Measurements from ENCODE around the gene SMAD3. TPM values are rescaled to one million over a fixed set of nuclear protein-coding genes. Genes with fewer than 3 reads are reported as not detected.
"Not testable (repeated sequence)": the region's sequence is repeated elsewhere in the genome, so short reads cannot be mapped to it uniquely, and the experiment has no call there.

The SMAD3 gene
- total RNA-seq, 3 donors from 2014 or later = 23.2 to 25.7 (median 24.4) TPM

DNA sequence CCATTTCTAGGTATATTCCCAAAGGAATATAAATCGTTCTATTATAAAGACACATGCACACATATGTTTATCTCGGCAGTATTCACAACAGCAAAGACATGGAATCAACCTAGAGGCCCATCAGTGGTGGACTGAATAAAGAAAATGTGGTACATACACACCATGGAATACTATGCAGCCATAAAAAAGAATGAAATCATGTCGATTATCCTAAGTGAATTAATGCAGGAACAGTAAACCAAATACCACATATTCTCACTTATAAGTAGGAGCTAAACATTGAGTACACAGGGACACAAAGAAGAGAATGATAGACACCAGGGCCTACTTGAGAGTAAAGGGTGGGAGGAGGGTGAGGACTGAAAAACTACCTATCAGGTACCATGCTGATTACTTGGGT lies 37.0 kb upstream of the SMAD3 start:
- not testable (repeated sequence) for H3K9me3 Mint-ChIP-seq; H3K27me3 Mint-ChIP-seq (ENCODE audit: low read depth); H3K4me3 Mint-ChIP-seq; H3K36me3 Mint-ChIP-seq (ENCODE audit: insufficient read depth); DNase-seq; ATAC-seq
- peaks cover 26% of the 10 kb centered on the region for H3K4me1 Mint-ChIP-seq (ENCODE audit: low read depth)

DNA sequence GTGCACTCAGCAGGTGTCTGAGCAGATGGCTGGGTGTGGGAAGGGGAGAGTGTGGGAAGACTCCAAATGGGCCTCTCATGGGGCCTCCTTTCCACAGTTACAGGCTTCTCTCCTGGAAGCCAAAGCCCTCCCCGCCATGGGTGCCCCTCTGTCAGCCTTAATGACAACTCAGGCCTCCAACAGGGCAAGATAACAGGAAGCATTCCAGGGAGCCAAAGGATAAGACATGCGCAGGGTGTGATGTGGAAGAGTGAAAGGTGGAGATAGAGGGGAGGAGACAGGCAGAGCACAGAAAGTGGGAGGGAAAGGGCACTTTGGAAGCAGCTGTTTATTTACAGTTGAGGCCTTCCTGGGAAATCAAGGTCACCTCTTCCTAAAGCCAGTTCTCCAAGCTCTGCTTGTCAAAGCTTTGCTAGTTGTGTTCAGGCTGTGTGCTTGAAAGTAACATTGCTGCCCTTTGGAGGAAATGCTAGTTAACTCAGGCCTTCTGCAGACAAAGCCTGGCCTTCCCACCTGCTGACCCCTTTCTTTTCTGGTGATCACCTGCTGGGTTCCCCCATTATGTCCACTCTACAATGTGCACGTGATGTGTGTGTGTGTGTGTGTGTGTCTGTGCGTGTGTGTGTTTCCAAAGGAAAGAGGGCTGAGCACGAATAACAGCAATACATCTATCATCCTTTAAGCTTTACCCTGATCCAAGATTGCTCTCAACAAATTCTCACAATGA lies 35.2 kb upstream of the SMAD3 start:
- DNase-seq (no peak), ATAC-seq (no peak)
- Mint-ChIP-seq H3K4me1 (ENCODE audit: low read depth) (peaks cover 22% of the 10 kb centered on the region), H3K27me3 (ENCODE audit: low read depth) (no peaks in the 10 kb centered on the region), H3K9me3 (no peaks in the 10 kb centered on the region), H3K4me3 (no peak overlapping the region), H3K36me3 (ENCODE audit: insufficient read depth) (no peaks in the 10 kb centered on the region)

DNA sequence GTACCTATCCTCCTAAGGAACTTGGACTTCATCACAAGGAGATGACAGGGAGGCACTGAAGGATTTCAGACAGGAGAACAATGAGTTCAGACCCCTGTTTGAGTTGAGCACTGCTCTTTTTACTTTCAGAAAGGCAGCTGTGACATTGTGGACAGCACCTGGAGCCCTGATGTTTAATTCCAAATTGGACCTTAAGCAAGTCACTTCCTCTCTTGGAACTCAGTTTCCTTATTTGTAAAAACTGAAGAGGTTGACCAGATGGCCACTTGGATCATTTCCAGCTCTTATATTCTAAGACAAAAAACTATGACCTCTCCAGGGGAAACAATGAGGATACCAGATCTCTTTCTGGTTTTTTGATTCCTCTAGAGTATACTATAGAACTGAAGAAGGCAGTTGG lies 34.1 kb upstream of the SMAD3 start:
- Mint-ChIP-seq H3K4me3 (no peak overlapping the region), H3K4me1 (ENCODE audit: low read depth) (peaks cover 19% of the 10 kb centered on the region), H3K27me3 (ENCODE audit: low read depth) (no peaks in the 10 kb centered on the region), H3K36me3 (ENCODE audit: insufficient read depth) (no peaks in the 10 kb centered on the region), H3K9me3 (no peaks in the 10 kb centered on the region)
- ATAC-seq = no peak
- no peak for DNase-seq

DNA sequence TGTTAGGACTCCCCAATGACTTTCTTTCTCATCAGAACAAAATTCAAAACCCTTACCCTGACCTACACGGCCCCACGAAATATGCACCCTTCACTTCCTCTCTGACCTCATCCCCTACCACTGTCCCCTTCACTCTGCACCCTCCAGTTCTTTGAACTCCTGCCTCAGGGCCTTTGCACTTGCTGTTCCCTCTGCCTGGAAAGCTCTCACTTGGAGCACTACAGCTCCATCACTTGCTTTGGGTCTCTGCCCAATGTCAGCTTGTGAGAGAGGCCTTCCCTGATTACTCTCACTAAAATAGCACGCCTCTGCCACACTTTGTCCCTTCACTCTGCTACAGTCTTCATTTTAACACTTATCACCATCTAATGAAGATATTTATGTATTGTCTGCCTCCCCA lies 32.8 kb upstream of the SMAD3 start:
- Mint-ChIP-seq H3K27me3 (ENCODE audit: low read depth) (no peaks in the 10 kb centered on the region), H3K4me3 (no peak overlapping the region), H3K4me1 (ENCODE audit: low read depth) (peaks cover 25% of the 10 kb centered on the region), H3K9me3 (no peaks in the 10 kb centered on the region), H3K36me3 (ENCODE audit: insufficient read depth) (no peaks in the 10 kb centered on the region)
- DNase-seq (no peak), ATAC-seq (no peak)

DNA sequence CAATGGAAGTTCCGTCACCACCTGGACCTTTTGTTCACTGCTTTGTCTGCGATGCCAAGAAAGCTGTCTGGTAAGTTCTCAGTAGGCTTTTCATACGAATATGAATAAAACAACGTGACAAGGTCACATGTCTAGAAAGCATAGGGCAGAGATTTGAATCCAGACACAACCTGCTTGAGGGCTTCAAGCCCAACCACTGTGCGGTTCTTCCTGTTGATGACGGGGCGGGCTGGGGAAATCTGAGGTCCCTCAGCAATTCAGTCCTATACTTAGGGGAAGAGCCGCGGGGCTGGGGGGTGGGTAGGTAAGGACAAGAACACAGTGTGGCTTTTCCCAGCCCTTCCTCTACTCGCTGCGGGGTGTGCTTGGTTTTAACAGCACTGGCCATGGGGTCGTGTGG lies 32.4 kb upstream of the SMAD3 start:
- no peak overlapping the region for H3K4me3 Mint-ChIP-seq
- peak; percentile 68 to 74 for ATAC-seq

DNA sequence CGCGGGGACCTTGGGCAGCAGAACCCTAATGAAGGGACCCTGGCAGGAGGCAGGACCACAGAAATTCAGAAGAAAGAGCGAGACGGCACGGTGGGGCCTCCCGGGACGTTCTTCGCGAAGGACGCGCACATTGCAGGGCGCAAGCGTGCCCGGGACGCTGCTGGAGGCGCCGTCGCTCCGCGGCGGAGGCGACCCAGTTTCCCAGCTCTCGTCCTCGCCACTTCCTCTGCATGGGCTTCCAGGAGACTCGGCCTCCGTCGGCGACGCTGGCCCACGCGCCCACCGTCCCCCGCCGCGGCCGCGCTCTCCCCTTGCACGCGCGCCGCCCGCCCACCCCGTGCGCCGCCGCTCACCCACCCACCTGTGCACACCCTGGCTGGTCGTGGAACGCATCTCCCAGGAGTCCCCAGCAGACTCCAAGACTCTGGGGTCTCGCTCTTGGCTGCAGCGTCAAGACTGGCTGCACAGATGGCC lies 31.8 kb upstream of the SMAD3 start:
- peaks cover 27% of the 10 kb centered on the region for H3K4me1 Mint-ChIP-seq (ENCODE audit: low read depth)
- H3K9me3 Mint-ChIP-seq = no peaks in the 10 kb centered on the region
- peak; percentile 24 for DNase-seq
- no peaks in the 10 kb centered on the region for H3K27me3 Mint-ChIP-seq (ENCODE audit: low read depth)
- no peaks in the 10 kb centered on the region for H3K36me3 Mint-ChIP-seq (ENCODE audit: insufficient read depth)
- peak; percentile 61 to 66 for ATAC-seq
- no peak overlapping the region for H3K4me3 Mint-ChIP-seq

More for the DNA sequence above, 32.4 kb upstream of the SMAD3 start:
- no peaks in the 10 kb centered on the region for H3K9me3 Mint-ChIP-seq
- H3K36me3 Mint-ChIP-seq (ENCODE audit: insufficient read depth) = no peaks in the 10 kb centered on the region
- no peaks in the 10 kb centered on the region for H3K27me3 Mint-ChIP-seq (ENCODE audit: low read depth)
- peaks cover 25% of the 10 kb centered on the region for H3K4me1 Mint-ChIP-seq (ENCODE audit: low read depth)
- DNase-seq = peak; percentile 25

DNA sequence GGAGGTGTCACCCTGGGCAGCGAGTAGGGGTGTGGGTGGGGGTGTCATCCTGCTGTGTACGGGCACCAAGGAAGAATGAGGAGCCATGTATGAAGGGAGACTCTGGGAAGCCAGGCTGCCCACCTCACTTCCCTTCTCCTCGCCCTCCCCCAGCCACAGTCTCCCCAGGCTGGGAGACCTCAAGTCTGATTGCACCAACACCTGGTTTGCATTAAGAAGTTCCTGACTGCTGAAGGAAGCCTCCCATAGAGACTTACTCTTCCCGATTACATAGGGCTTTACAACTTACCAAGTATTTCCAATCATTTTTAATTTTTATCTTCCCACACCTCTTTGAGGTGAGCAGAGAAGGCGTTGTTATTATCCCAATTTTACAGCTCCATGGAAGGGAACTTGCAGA lies 29.5 kb upstream of the SMAD3 start:
- Mint-ChIP-seq H3K27me3 (ENCODE audit: low read depth) (no peaks in the 10 kb centered on the region), H3K9me3 (no peaks in the 10 kb centered on the region), H3K4me3 (no peak overlapping the region), H3K36me3 (ENCODE audit: insufficient read depth) (no peaks in the 10 kb centered on the region), H3K4me1 (ENCODE audit: low read depth) (peaks cover 41% of the 10 kb centered on the region)
- DNase-seq (no peak), ATAC-seq (no peak)

DNA sequence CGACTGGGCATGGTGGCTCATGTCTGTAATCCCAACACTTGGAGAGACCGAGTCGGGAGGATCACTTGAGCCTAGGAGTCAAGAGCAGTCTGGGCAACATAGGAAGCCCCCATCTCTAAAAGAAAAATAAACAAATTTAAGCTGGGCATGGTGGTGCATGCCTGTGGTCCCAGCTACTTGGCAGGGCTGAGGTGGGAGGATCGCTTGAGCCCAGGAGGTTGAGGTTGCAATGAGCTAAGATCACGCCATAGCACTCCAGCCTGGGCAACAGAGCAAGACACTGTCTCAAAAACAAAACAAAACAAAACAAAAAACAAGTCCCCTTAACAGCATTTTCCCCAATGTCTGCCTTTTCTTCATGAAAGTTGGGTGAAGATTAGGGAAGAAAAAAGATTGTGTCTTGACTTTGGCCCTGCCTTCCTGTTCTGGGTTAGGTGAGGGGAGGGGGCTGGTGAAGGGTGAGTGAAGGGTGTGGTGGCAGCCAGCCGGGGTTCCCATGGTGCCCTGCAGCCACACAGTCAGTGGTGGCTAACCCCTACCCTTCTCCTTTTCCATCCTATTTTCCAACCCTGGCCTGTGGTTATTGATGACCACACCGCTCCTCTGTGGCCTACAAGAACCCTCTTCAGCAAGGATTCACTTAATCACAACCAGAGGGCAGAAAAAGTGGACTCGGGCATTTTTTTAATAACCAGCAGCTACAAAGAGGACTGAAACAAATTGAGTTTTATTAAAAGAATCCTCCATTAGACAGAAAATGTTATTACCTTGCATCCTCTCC lies 28.4 kb upstream of the SMAD3 start:
- Mint-ChIP-seq H3K27me3 (ENCODE audit: low read depth) (no peaks in the 10 kb centered on the region), H3K4me3 (no peak overlapping the region), H3K36me3 (ENCODE audit: insufficient read depth) (no peaks in the 10 kb centered on the region), H3K9me3 (no peaks in the 10 kb centered on the region), H3K4me1 (ENCODE audit: low read depth) (peaks cover 45% of the 10 kb centered on the region)
- DNase-seq (no peak), ATAC-seq (no peak)

DNA sequence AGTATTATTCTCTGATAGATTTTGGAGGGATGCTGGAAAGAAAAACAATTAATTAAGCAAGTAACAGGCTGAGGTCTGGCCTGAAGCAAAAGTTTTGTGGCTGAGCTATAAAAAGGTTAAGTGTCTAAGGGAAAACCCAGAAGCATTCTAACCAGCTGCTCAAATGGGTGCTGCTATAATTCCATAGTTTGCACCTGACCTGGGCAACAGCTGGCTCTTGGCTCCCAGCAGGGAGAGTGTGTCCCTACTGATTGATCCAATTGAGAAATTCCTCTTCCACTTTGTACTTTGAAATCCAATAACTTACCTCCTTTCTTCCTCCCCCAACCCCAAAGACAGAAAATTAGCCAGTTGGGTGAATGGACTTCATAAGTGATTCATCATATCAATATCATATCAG lies 27.7 kb upstream of the SMAD3 start:
- DNase-seq = no peak
- ATAC-seq = no peak
- Mint-ChIP-seq H3K4me1 (ENCODE audit: low read depth) (peaks cover 52% of the 10 kb centered on the region), H3K4me3 (no peak overlapping the region), H3K9me3 (no peaks in the 10 kb centered on the region), H3K36me3 (ENCODE audit: insufficient read depth) (no peaks in the 10 kb centered on the region), H3K27me3 (ENCODE audit: low read depth) (no peaks in the 10 kb centered on the region)

DNA sequence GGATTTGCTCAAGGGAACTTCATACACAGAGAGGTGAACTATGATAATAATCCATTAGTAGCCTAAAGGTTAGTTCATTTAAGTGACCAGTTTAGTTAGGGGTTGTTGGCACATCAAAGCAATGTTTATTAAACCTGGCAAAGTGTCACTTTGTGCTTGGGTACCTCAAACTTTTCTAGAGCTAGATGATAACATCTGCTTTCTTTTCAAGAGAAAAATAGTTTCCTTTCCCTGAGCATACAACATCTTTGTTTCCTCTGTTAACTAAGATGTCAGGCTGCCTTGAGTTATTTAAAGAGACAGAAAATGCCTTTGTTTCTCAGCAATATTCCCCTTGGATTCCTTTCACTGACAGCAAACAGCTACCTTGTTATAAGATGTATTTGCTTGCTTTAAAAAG lies 26.7 kb upstream of the SMAD3 start:
- no peak overlapping the region for H3K4me3 Mint-ChIP-seq
- no peaks in the 10 kb centered on the region for H3K36me3 Mint-ChIP-seq (ENCODE audit: insufficient read depth)
- no peaks in the 10 kb centered on the region for H3K27me3 Mint-ChIP-seq (ENCODE audit: low read depth)
- DNase-seq (no peak), ATAC-seq (no peak)
- H3K4me1 Mint-ChIP-seq (ENCODE audit: low read depth) = peaks cover 56% of the 10 kb centered on the region
- H3K9me3 Mint-ChIP-seq = no peaks in the 10 kb centered on the region

DNA sequence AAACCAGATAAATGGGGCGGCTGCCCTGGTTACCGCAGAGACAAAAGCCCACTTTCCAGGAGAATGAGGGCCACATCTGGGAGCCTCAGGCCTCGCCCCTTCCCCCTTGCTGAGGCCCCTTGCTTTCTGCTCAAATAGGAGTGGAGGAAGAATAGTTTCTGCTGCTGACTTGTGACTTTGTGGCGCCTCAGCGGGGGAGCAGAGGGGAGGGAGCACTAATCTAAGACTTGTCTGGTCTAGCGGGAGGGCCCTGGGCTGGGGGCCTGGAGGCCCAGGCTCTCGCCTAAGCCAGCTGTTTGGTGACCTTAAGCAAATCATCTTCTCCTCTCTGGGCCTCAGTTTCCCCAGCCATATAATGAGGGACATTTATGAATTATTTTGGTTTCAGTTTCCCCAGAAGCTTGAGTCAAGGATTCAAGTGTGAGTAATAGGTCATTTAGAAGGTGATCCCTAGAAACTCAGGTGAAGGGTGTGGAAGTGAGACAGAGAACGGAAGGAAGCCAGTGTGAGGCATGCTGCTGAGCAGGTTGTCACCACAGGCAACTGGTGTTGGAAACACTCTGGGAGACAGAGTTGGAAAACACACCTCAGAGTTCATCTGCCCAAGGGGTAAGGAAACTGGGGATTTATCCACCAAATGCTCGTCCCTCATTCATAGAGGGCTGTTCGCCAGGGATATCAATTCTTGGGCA lies 25.9 kb upstream of the SMAD3 start:
- H3K4me3 Mint-ChIP-seq = no peak overlapping the region

DNA sequence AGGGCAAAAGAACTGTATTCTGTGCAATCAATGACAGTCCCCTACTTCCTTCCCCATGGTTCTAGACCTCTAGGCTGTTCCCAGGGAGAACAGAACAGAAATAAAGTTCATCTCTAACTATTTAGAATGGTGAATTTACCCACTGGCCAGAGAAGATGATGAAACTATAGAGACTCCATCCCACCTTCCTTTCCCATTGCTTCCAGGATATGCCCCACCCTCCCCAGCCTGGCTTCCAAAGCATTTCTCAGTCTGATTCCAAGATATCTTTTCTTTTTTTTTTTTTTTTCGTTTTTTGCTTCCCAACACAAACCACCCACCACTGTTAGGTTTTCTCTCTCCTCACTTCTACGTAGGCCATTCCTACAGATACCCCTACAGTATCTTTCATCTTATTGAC lies 25.1 kb upstream of the SMAD3 start:
- Mint-ChIP-seq H3K4me3 (no peak overlapping the region), H3K9me3 (no peaks in the 10 kb centered on the region), H3K36me3 (ENCODE audit: insufficient read depth) (no peaks in the 10 kb centered on the region), H3K27me3 (ENCODE audit: low read depth) (no peaks in the 10 kb centered on the region), H3K4me1 (ENCODE audit: low read depth) (peaks cover 51% of the 10 kb centered on the region)
- DNase-seq (no peak), ATAC-seq (no peak)

More for the DNA sequence above, 25.9 kb upstream of the SMAD3 start:
- H3K4me1 Mint-ChIP-seq (ENCODE audit: low read depth) = peaks cover 56% of the 10 kb centered on the region
- no peaks in the 10 kb centered on the region for H3K36me3 Mint-ChIP-seq (ENCODE audit: insufficient read depth)
- H3K27me3 Mint-ChIP-seq (ENCODE audit: low read depth) = no peaks in the 10 kb centered on the region
- no peak for DNase-seq
- H3K9me3 Mint-ChIP-seq = no peaks in the 10 kb centered on the region
- peak; percentile 44 to 47 for ATAC-seq

DNA sequence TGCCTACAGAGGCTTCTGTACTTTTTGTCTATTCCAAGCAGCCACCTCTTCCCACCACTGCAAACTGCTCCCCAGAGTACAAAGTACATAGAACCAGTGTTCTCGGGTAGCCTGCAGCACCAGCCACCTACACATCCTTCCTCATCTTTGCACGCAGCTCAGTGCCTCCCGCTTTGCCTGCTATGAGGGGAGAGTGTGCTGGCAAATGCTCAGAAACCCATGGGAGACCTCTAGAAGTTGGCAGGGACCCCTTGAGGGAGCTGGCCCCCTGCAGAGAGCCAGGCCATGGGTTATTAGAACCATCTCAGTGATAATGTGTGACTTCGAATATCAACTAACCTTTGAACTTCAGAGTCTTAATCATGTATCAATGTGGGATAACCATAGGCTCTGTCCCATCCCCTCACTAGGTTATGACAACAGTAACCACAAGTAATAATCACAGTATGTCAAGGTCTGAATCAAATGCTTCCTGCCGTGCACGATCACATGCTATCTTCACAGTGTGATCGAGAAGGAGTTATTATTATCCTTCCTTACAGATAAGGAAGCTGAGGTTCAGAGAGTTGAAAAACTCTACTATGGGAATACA lies 22.8 kb upstream of the SMAD3 start:
- DNase-seq (no peak), ATAC-seq (peak; percentile 53 to 67)
- no peaks in the 10 kb centered on the region for H3K27me3 Mint-ChIP-seq (ENCODE audit: low read depth)
- H3K9me3 Mint-ChIP-seq = no peaks in the 10 kb centered on the region
- H3K4me3 Mint-ChIP-seq = no peak overlapping the region
- H3K4me1 Mint-ChIP-seq (ENCODE audit: low read depth) = peaks cover 39% of the 10 kb centered on the region
- H3K36me3 Mint-ChIP-seq (ENCODE audit: insufficient read depth) = no peaks in the 10 kb centered on the region
